PC-9 (cell line): Measurements from ENCODE around the gene MATCAP1. TPM values are rescaled to one million over a fixed set of nuclear protein-coding genes. Genes with fewer than 3 reads are reported as not detected.

Experiments
- BruUV-seq: library from RNA; stranded (reverse); fragments of 400-500 nt; replicated peaks from 2 replicates; lab custom pipeline; 2021; lab: Mats Ljungman, UMichigan
- CTCF ChIA-PET: fragments of 300-600 bp; sonication (Branson Sonifier 250); formaldehyde crosslinking; loops from one replicate; lab custom pipeline; 2022; ENCODE audit warnings: antibody characterized with exemption; lab: Charles Lee
- POLR2A ChIA-PET: fragments of 300-600 bp; sonication (Branson Sonifier 250); formaldehyde crosslinking; loops from one replicate; lab custom pipeline; 2022; ENCODE audit warnings: antibody characterized with exemption; ENCODE audit not compliant: unreplicated experiment; lab: Charles Lee
- DNase-seq, 2 experiments: peaks; one replicate each; pipeline versions ENCODE4 v3.0.0 to v3.0.0-alpha.2; 2015 to 2022; ENCODE audit warnings: mixed read lengths in 1 of 2
- H2AFZ ChIP-seq: fragments of 200-600 bp; sonication (generic); 2 replicates; pipeline ENCODE4 v1.8.1; 2017; ENCODE audit warnings: antibody characterized with exemption
- H3F3A ChIP-seq: fragments of 200-600 bp; sonication (generic); 2 replicates; pipeline ENCODE4 v1.8.1; 2017; ENCODE audit warnings: antibody characterized with exemption, mild to moderate bottlenecking, low read depth; ENCODE audit not compliant: insufficient read depth
- H3K27ac ChIP-seq: fragments of 200-600 bp; sonication (generic); 2 replicates; pipeline ENCODE4 v1.6.1; 2016; ENCODE audit warnings: mixed run types
- H3K27me3 ChIP-seq: fragments of 200-600 bp; sonication (generic); 2 replicates; pipeline ENCODE4 v1.6.1; 2016; ENCODE audit warnings: low read depth, mixed run types; ENCODE audit not compliant: insufficient read depth
- H3K36me3 ChIP-seq: fragments of 200-600 bp; sonication (generic); 2 replicates; pipeline ENCODE4 v1.6.1; 2016; ENCODE audit warnings: low read depth, mixed run types
- H3K4me1 ChIP-seq: fragments of 200-600 bp; sonication (generic); replicated peaks from 2 replicates; pipeline ENCODE4 v1.6.1; 2016; ENCODE audit warnings: mixed run types; ENCODE audit not compliant: insufficient read depth
- H3K4me2 ChIP-seq: fragments of 200-600 bp; sonication (generic); 2 replicates; pipeline ENCODE4 v1.6.1; 2017; ENCODE audit warnings: mixed run types
- H3K4me3 ChIP-seq: fragments of 200-600 bp; sonication (generic); 2 replicates; pipeline ENCODE4 v1.6.1; 2016; ENCODE audit warnings: mixed run types
- H3K79me2 ChIP-seq: fragments of 200-600 bp; sonication (generic); 2 replicates; pipeline ENCODE4 v1.6.1; 2017; ENCODE audit warnings: low read depth, mixed run types
- H3K9me2 ChIP-seq: fragments of 200-600 bp; sonication (generic); 2 replicates; pipeline ENCODE4 v1.8.1; 2017; ENCODE audit warnings: mild to moderate bottlenecking; ENCODE audit not compliant: insufficient read depth
- H3K9me3 ChIP-seq: fragments of 200-600 bp; sonication (generic); 2 replicates; pipeline ENCODE4 v1.8.1; 2016; ENCODE audit warnings: low read depth; ENCODE audit not compliant: insufficient read depth
- H4K20me1 ChIP-seq: fragments of 200-600 bp; sonication (generic); 2 replicates; pipeline ENCODE4 v1.8.1; 2017; ENCODE audit not compliant: insufficient read depth
- EZH2 ChIP-seq: fragments of 200-600 bp; sonication (generic); IDR thresholded peaks from 2 replicates; pipeline ENCODE4 v1.8.0; 2017; ENCODE audit warnings: antibody characterized with exemption, low read depth
- intact Hi-C: fragments of 100-400 bp; cut with micrococcal nuclease; formaldehyde crosslinking; loops from one replicate; pipeline ENCODE4 v1.10.0; 2022; ENCODE audit not compliant: unreplicated experiment
- total RNA-seq: library from RNA; stranded (reverse); gene quantifications from 2 replicates; pipeline ENCODE4 v1.2.3, GENCODE V29; 2021
- TF ChIP-seq, protein P1 (sequence below): fragments of 200-600 bp; sonication (generic); conservative IDR thresholded peaks from 2 replicates; pipeline ENCODE4 v1.6.1; 2017; ENCODE audit warnings: mixed run types, antibody characterized with exemption, mild to moderate bottlenecking, moderate library complexity

MATCAP1 gene
- total RNA-seq, 1 experiment from 2014 or later: 24.6 TPM

DNA sequence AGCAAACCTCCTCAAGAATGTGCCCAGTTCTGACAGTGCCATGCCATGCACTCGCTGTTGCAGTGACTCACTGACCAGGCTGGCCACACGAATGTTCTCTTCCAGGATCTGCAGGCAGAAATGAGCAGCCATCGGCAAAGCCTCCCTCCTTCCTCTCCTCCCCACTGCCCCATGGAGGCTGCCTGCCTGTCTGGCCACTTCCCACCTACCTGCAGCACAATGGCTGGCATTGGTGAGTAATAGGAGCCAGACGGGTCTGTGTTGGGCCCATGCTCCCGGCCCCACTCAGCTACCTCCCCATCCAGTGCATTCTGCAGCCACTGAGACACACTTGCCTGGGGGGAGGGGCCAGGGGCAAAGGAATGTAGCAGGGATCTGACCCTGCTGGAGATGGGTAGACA lies 2.8 kb upstream of the MATCAP1 start:
- Histone ChIP-seq H3K4me3 (no peak overlapping the region), H3K27me3 (no peaks in the 10 kb centered on the region), H3K4me2 (peak overlapping the region; percentile 46), H3K27ac (no peak overlapping the region), H2AFZ (no peak overlapping the region), H3K36me3 (no peaks in the 10 kb centered on the region), H3K4me1 (peaks cover 40% of the 10 kb centered on the region), H3K9me2 (no peaks in the 10 kb centered on the region), H3K9me3 (no peaks in the 10 kb centered on the region), H4K20me1 (no peaks in the 10 kb centered on the region), H3K79me2 (peaks cover 16% of the 10 kb centered on the region), H3F3A (peaks cover 20% of the 10 kb centered on the region; the same call in 1 of the 2 replicates)
- POLR2A ChIA-PET: interaction anchor here (0.6 kb wide), 1 partner anchor 8 kb away, joined by 3 read pairs; no protein-coding TSS in a partner anchor
- no TSS peak for BruUV-seq
- peak; percentile 57 to 65 for DNase-seq
- intact Hi-C loops: no loop called here
- CTCF ChIA-PET: interaction anchor here (1.0 kb wide), 1 partner anchor 60 kb away, joined by 4 read pairs; no protein-coding TSS in a partner anchor
- TF ChIP-seq, protein P1, sequence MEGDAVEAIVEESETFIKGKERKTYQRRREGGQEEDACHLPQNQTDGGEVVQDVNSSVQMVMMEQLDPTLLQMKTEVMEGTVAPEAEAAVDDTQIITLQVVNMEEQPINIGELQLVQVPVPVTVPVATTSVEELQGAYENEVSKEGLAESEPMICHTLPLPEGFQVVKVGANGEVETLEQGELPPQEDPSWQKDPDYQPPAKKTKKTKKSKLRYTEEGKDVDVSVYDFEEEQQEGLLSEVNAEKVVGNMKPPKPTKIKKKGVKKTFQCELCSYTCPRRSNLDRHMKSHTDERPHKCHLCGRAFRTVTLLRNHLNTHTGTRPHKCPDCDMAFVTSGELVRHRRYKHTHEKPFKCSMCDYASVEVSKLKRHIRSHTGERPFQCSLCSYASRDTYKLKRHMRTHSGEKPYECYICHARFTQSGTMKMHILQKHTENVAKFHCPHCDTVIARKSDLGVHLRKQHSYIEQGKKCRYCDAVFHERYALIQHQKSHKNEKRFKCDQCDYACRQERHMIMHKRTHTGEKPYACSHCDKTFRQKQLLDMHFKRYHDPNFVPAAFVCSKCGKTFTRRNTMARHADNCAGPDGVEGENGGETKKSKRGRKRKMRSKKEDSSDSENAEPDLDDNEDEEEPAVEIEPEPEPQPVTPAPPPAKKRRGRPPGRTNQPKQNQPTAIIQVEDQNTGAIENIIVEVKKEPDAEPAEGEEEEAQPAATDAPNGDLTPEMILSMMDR: no peak

GRCh38 chr16:67185651-67186134 lies 1.9 kb upstream of the MATCAP1 start:
- no peak for DNase-seq
- POLR2A ChIA-PET: no interaction called here
- Histone ChIP-seq H3K4me2 (0 out of 2 replicates have a peak overlapping the region, but pooled peaks have one; percentile 84), H3K27ac (no peak overlapping the region), H3K79me2 (peaks cover 16% of the 10 kb centered on the region), H3K27me3 (no peaks in the 10 kb centered on the region), H3K4me1 (peaks cover 36% of the 10 kb centered on the region), H3K9me3 (no peaks in the 10 kb centered on the region), H3K9me2 (no peaks in the 10 kb centered on the region), H2AFZ (no peak overlapping the region), H4K20me1 (no peaks in the 10 kb centered on the region), H3K36me3 (no peaks in the 10 kb centered on the region), H3K4me3 (no peak overlapping the region), H3F3A (peaks cover 20% of the 10 kb centered on the region; the same call in 1 of the 2 replicates)
- no TSS peak for BruUV-seq
- TF ChIP-seq, protein P1: no peak
- no peak for TF ChIP-seq EZH2
- intact Hi-C loops: loop anchor here (2.0 kb wide), 1 partner anchor 73 kb away; no protein-coding TSS in a partner anchor
- CTCF ChIA-PET: interaction anchor here (1.2 kb wide), 1 partner anchor 168 kb away, joined by 4 read pairs; no protein-coding TSS in a partner anchor

DNA sequence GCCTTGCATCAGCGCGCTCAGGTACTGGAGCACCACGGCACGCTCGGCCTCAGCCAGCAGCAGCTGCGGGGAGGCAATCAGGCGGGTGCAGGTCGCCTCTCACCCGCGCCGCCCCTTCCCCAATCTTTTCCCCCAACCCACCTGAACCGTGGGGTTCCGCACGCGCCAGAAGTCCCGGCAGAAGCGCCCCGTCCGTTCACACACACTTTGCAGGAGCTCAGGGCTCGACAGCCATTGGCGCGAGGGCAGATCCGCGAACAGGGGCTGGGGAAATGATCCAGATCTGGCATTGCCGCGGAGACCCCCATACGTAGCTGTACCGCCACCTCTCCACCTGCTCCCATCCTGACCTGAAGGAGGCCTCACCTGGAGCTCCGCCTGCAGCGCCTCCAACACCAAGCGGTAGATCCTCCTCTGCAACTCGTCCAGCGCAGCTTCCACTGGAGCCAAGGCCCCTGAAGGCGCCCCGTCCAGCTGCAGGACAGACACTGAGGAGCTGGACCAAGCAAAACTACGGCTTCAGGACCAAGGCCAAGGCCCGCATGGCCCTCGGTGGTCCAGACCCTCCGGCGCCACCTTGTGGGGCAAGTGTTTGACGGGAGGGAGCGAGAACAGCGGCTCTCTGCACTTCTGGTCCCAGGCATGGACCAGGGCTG lies 1.4 kb upstream of the MATCAP1 start:
- Histone ChIP-seq H3K4me3 (peak overlapping the region; percentile 67; the same call in 1 of the 2 replicates), H3K9me3 (no peaks in the 10 kb centered on the region), H3K79me2 (peaks cover 16% of the 10 kb centered on the region), H3K36me3 (no peaks in the 10 kb centered on the region), H4K20me1 (no peaks in the 10 kb centered on the region), H3K27me3 (no peaks in the 10 kb centered on the region), H3K27ac (no peak overlapping the region), H3K4me2 (peak overlapping the region; percentile 84), H2AFZ (no peak overlapping the region), H3K9me2 (no peaks in the 10 kb centered on the region), H3F3A (peaks cover 20% of the 10 kb centered on the region; the same call in 1 of the 2 replicates), H3K4me1 (peaks cover 36% of the 10 kb centered on the region)
- peak; percentile 52 to 77 for DNase-seq
- TF ChIP-seq EZH2: no peak
- TF ChIP-seq, protein P1: peak; percentile 58
- no TSS peak for BruUV-seq
- intact Hi-C loops: loop anchor here (2.0 kb wide), 1 partner anchor 72 kb away; no protein-coding TSS in a partner anchor
- ChIA-PET CTCF (interaction anchor here (1.2 kb wide), 1 partner anchor 167 kb away, joined by 4 read pairs; no protein-coding TSS in a partner anchor), POLR2A (no interaction called here)
